ENCODE measurements around the gene VPS16. TPM values are rescaled to one million over a fixed set of nuclear protein-coding genes. Genes with fewer than 3 reads are reported as not detected.

The VPS16 gene
- total and polyA plus RNA-seq, 2 of the 4 experiments (the other 2 are of a cell fraction), result 38.7 to 48.0 TPM

GRCh38 chr20:2907519-2907918 lies 67.0 kb downstream of the VPS16 start:
- ATAC-seq (ENCODE audit: low read depth) (no peak), DNase-seq (peak; percentile 7)
- Histone ChIP-seq H2BK120ac (ENCODE audit: low read depth, low read length) (no peak overlapping the region), H3K4me3 (ENCODE audit: insufficient read depth, low read depth, low read length) (no peak overlapping the region), H2AFZ (replicated peaks; ENCODE audit: low read length, poor library complexity) (no peak overlapping the region), H2BK15ac (ENCODE audit: low read depth, low read length) (no peak overlapping the region), H4K8ac (ENCODE audit: low read depth in 2 of 2, low read length in 2 of 2) (no peak overlapping the region), H3K9me1 (ENCODE audit: insufficient read depth, low read length) (no peaks in the 10 kb centered on the region), H4K5ac (ENCODE audit: low read depth, low read length) (no peak overlapping the region), H3K14ac (replicated peaks; ENCODE audit: low read depth, low read length) (no peak overlapping the region), H3K4ac (ENCODE audit: low read depth, low read length) (no peak overlapping the region), H3K27me3 (ENCODE audit: control insufficient read depth, insufficient read depth, low read length) (no peaks in the 10 kb centered on the region), H3K79me1 (ENCODE audit: low read depth in 1 of 2, low read length in 2 of 2) (peaks cover 23 to 38% of the 10 kb centered on the region in 2 experiments), H3K4me1 (ENCODE audit: control insufficient read depth, insufficient read depth, low read length) (no peaks in the 10 kb centered on the region), H2AK9ac (replicated peaks; ENCODE audit: low read depth, low read length, poor library complexity) (no peak overlapping the region), H2BK5ac (ENCODE audit: low read depth, low read length, poor library complexity, severe bottlenecking) (no peak overlapping the region), H3K27ac (ENCODE audit: insufficient read depth, low read length) (no peak overlapping the region), H4K91ac (ENCODE audit: insufficient read depth, low read depth, low read length) (no peak overlapping the region), H3K56ac (ENCODE audit: extremely low read depth, insufficient read depth, low read length) (no peak overlapping the region), H3K36me3 (ENCODE audit: control insufficient read depth, insufficient read depth, low read length) (no peaks in the 10 kb centered on the region; the same call in 1 of the 2 replicates), H2AK5ac (ENCODE audit: low read depth, low read length) (no peak overlapping the region), H3K9me3 (ENCODE audit: control insufficient read depth, insufficient read depth, low read length) (no peaks in the 10 kb centered on the region), H3K9ac (ENCODE audit: low read depth, low read length) (no peak overlapping the region), H4K20me1 (ENCODE audit: insufficient read depth, low read length) (0 out of 2 replicates have a peak, but pooled peaks cover 4% of the 10 kb centered on the region), H3K18ac (ENCODE audit: low read depth, low read length) (no peak overlapping the region), H3K4me2 (ENCODE audit: low read depth, low read length) (no peak overlapping the region), H3K23ac (ENCODE audit: low read depth, low read length) (no peak overlapping the region), H2BK20ac (ENCODE audit: low read depth, low read length) (no peak overlapping the region)
- ChIA-PET POLR2A (ENCODE audit: unreplicated experiment) (no interaction called here), CTCF (interaction anchor here (1.8 kb wide), 1 partner anchor 25 kb away, joined by 4 read pairs; no protein-coding TSS in a partner anchor)
- dilution Hi-C loops (cut with HindIII; ENCODE audit: low sequenced_read_pairs, unreplicated experiment), result no loop called here
- intact Hi-C loops (cut with micrococcal nuclease), result no loop called here
- TF ChIP-seq CEBPB (IDR thresholded peaks at IDR 0.05; ENCODE audit: low read depth, low read length) (no peak), POLR2A (IDR thresholded peaks at IDR 0.05; ENCODE audit: low read depth, low read length) (no peak), RAD21 (IDR thresholded peaks at IDR 0.05; ENCODE audit: low read length) (no peak), FOS (IDR thresholded peaks at IDR 0.05; ENCODE audit: low read depth, low read length) (no peak), CHD1 (IDR thresholded peaks at IDR 0.05; ENCODE audit: low read depth, low read length) (no peak), RCOR1 (IDR thresholded peaks at IDR 0.05; ENCODE audit: insufficient replicate concordance, low read length) (no peak), ELK1 (IDR thresholded peaks at IDR 0.05; ENCODE audit: borderline replicate concordance, low read depth, low read length) (no peak), RFX5 (IDR thresholded peaks at IDR 0.05; ENCODE audit: low read depth, low read length) (no peak), USF2 (IDR thresholded peaks at IDR 0.05; ENCODE audit: low read depth, low read length) (no peak), MXI1 (IDR thresholded peaks at IDR 0.05; ENCODE audit: borderline replicate concordance, low read depth, low read length) (no peak), MAZ (IDR thresholded peaks at IDR 0.05; ENCODE audit: borderline replicate concordance, low read depth, low read length) (no peak), CTCF (conservative IDR thresholded peaks at IDR 0.05; ENCODE audit: low read depth, low read length) (no peak), MAFK (IDR thresholded peaks at IDR 0.05; ENCODE audit: low read depth, low read length) (no peak), NFE2L2 (IDR thresholded peaks at IDR 0.05; ENCODE audit: low read depth, low read length) (no peak), SMC3 (IDR thresholded peaks at IDR 0.05; ENCODE audit: low read depth, low read length) (no peak), BHLHE40 (IDR thresholded peaks at IDR 0.05; ENCODE audit: low read depth, low read length) (no peak)
- 100% methylated on average over 1 of the region's 3 CpGs; no CpG with 5 or more reads in 1 of the 2 experiments for WGBS, 2 experiments (ENCODE audit: extremely low coverage in 2 of 2, insufficient read length in 1 of 2)
- BruUV-seq (replicated peaks), result no TSS peak
- in situ Hi-C loops (cut with MboI; ENCODE audit: low sequenced_read_pairs), result no loop called here
